AG04450 (cell line): Measurements from ENCODE around the gene EPB41L4A. TPM values are rescaled to one million over a fixed set of nuclear protein-coding genes. Genes with fewer than 3 reads are reported as not detected.

Source experiments
- CTCF ChIA-PET: fragments of 300-600, 350-600 bp; formaldehyde crosslinking; extraction: SDS; loops from one replicate; lab custom pipeline; 2022; ENCODE audit warnings: antibody characterized with exemption, inconsistent platforms; lab: Charles Lee
- POLR2A ChIA-PET: fragments of 350-600 bp; formaldehyde crosslinking; extraction: SDS; loops from one replicate; lab custom pipeline; 2021; ENCODE audit warnings: antibody characterized with exemption, inconsistent platforms; lab: Yijun Ruan, JAX
- DNase-seq: peaks from one replicate; pipeline ENCODE4 v3.0.0-alpha.2; 2011; ENCODE audit warnings: low read depth, low spot score
- H3K27ac ChIP-seq: one replicate; pipeline ENCODE4 v1.5.1; 2012; ENCODE audit warnings: low read depth, low read length, control low read depth
- H3K27me3 ChIP-seq: one replicate; pipeline ENCODE4 v1.6.0; 2012; ENCODE audit warnings: low read length; ENCODE audit not compliant: control insufficient read depth, insufficient read depth
- H3K4me3 ChIP-seq: 2 replicates; pipeline ENCODE4 v1.5.1; 2011; ENCODE audit warnings: mild to moderate bottlenecking, low read depth, low read length, control low read depth
- H3K9me3 ChIP-seq: 2 replicates; pipeline ENCODE4 v1.5.1; 2012; ENCODE audit warnings: low read length; ENCODE audit not compliant: control insufficient read depth, insufficient read depth
- polyA plus RNA-seq: library from polyadenylated mRNA; depleted of rRNA; stranded (reverse); fragments of >200 nt; gene quantifications from 2 replicates; pipeline ENCODE4 v1.2.3, GENCODE V29; 2011
- TF ChIP-seq, protein P1 (sequence below): IDR thresholded peaks from 2 replicates; pipeline ENCODE4 v1.5.1; 2011; ENCODE audit warnings: low read depth, low read length, control low read depth, inconsistent platforms

Gene EPB41L4A
- polyA plus RNA-seq, 1 experiment, result not detected

DNA sequence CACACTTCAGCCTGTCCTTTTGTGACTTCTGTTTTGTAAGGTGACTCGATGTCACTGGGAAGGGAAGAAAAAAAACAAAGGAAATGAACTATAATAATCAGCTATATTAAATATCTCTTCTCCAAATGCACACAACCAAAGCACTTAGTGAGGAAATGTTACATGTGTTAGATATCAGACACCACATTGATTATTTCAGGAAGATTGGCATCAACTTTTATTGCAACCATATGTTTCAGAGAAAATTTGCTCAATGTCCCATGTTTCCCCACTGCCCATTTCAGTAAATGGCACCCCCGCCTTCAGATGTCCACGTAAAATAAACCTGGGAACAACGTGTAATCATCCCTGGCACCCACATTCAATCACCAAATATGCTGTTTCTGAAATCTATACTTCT is 151.8 kb downstream of the EPB41L4A start:
- TF ChIP-seq, protein P1, sequence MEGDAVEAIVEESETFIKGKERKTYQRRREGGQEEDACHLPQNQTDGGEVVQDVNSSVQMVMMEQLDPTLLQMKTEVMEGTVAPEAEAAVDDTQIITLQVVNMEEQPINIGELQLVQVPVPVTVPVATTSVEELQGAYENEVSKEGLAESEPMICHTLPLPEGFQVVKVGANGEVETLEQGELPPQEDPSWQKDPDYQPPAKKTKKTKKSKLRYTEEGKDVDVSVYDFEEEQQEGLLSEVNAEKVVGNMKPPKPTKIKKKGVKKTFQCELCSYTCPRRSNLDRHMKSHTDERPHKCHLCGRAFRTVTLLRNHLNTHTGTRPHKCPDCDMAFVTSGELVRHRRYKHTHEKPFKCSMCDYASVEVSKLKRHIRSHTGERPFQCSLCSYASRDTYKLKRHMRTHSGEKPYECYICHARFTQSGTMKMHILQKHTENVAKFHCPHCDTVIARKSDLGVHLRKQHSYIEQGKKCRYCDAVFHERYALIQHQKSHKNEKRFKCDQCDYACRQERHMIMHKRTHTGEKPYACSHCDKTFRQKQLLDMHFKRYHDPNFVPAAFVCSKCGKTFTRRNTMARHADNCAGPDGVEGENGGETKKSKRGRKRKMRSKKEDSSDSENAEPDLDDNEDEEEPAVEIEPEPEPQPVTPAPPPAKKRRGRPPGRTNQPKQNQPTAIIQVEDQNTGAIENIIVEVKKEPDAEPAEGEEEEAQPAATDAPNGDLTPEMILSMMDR, result no peak
- Histone ChIP-seq H3K9me3 (no peaks in the 10 kb centered on the region), H3K4me3 (no peak overlapping the region), H3K27me3 (no peaks in the 10 kb centered on the region), H3K27ac (no peak overlapping the region)
- ChIA-PET POLR2A (no interaction called here), CTCF (no interaction called here)
- DNase-seq, result no peak

DNA sequence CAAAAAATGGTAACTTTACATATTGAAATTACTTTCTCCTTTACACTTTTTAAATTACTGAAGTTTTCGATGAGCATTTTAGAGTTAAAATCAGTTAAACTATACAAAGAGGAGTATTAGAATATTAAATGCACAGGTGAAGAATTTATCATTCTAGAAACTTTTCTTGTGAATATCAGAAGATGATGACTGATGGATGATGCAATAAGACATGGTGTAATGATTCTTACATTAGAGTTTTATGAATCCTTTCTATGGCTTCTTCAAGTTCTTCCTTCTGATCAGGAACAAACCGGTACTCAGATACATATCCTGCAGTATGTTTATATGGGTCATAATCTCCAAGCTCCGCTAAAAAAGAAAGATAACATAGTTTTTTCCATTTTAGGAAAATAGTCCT is 154.4 kb downstream of the EPB41L4A start:
- no peak overlapping the region for H3K4me3 ChIP-seq
- no peaks in the 10 kb centered on the region for H3K27me3 ChIP-seq
- no peak for DNase-seq
- H3K27ac ChIP-seq, result no peak overlapping the region
- ChIA-PET POLR2A (no interaction called here), CTCF (no interaction called here)
- no peaks in the 10 kb centered on the region for H3K9me3 ChIP-seq
- TF ChIP-seq, protein P1, result no peak

DNA sequence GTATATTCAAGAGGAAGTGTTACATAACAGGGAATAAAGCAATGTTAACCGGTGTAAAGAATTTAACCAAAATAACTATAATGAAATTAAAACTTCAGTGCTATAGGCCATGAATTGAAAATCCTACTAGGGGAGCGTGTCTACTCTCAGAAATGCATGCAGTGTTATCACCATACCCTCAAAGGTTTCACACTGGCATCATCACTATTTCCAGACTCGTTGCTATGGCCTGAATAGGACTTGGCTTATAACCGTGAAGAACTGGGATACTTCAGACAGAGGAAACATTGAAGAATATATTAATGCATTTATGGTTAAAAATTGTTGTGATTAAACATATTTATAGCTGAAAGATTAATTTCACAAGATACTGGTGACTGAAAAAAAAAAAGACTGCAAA is 154.9 kb downstream of the EPB41L4A start:
- CTCF ChIA-PET, result no interaction called here
- H3K27me3 ChIP-seq, result no peaks in the 10 kb centered on the region
- H3K4me3 ChIP-seq, result no peak overlapping the region
- DNase-seq, result no peak
- no peak overlapping the region for H3K27ac ChIP-seq
- TF ChIP-seq, protein P1, result no peak
- no peaks in the 10 kb centered on the region for H3K9me3 ChIP-seq
- POLR2A ChIA-PET, result no interaction called here

DNA sequence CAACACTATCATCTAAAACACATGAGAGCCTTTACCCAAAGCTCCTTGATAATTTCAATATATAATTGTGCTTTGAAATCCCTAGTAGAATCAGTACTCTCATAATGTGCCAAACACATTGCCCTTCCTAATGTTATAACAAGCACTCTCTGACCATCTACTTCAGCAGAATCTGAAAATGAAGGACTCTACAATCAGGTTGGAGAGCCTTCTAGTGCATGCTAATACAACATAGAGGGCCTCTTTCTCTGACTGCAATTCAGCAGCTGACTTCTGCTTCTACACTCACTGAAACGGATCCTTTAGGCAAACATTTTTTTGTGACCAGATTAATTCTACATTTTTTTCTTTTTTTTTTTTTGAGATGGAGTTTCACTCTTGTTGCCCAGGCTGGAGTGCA is 155.6 kb downstream of the EPB41L4A start:
- Histone ChIP-seq H3K9me3 (no peaks in the 10 kb centered on the region), H3K27ac (no peak overlapping the region), H3K4me3 (no peak overlapping the region), H3K27me3 (no peaks in the 10 kb centered on the region)
- ChIA-PET CTCF (no interaction called here), POLR2A (no interaction called here)
- TF ChIP-seq, protein P1, result no peak
- no peak for DNase-seq

DNA sequence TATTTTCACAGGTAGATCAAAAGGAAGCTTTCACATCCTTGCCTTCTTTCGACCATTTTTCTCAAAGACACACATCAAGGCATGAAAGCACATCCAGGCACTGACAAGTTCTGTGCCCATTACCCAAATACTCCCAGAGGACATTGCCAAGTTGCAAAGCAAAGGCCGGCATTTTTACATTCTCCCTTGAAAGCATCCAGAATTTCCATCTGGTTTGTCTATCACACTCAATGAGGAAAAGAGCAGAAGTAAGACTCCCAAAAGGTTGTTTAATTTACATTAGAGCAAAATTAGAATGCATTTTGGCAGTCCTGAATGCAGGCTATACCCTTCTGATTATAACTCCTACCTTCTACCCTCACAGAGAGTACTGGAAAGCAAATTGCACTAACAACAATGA is 160.5 kb downstream of the EPB41L4A start:
- no peak overlapping the region for H3K4me3 ChIP-seq
- no peak for DNase-seq
- H3K27me3 ChIP-seq, result peaks cover 9% of the 10 kb centered on the region
- H3K9me3 ChIP-seq, result no peaks in the 10 kb centered on the region
- H3K27ac ChIP-seq, result no peak overlapping the region
- TF ChIP-seq, protein P1, result no peak
- CTCF ChIA-PET, result no interaction called here
- POLR2A ChIA-PET, result no interaction called here
